HG02840 (cell line): ENCODE measurements around the gene FMN1.

Experiments
- ATAC-seq: cut with Tn5 transposase; IDR thresholded peaks from one replicate; pipeline ENCODE4 v1.9.1; 2021; ENCODE audit warnings: mild to moderate bottlenecking, moderate library complexity, moderate number of reproducible peaks; ENCODE audit not compliant: unreplicated experiment, low FRiP score

The FMN1 gene

GRCh38 chr15:33200444-33200843, 5.9 kb upstream of the FMN1 start:
- ATAC-seq: no peak

GRCh38 chr15:33198541-33198940, 4.0 kb upstream of the FMN1 start:
- no peak for ATAC-seq

DNA sequence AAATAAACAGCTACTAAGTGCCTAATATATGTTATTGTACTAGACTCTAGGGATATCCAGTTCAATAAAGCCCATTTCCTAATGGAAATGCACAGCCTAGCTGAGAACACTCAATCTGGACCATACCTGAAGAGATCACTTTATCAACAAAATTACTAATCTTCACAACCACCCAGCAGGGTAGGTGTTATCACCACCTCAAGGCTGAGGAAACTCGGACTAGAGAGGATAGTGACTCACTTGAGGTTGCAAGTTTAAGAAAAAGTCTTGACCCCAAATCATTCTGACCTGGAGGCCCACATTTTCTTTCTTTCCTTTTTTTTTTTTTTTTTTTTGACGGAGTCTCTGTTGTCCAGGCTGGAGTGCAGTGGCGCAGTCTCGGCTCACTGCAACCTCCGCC, 3.1 kb upstream of the FMN1 start:
- ATAC-seq: no peak

GRCh38 chr15:33194237-33194636, 277 bp downstream of the FMN1 start:
- no peak for ATAC-seq

GRCh38 chr15:33191591-33191990, 2.9 kb downstream of the FMN1 start:
- no peak for ATAC-seq

- no peak for ATAC-seq
Observed at GRCh38 chr15:33190539-33190938, 4.0 kb downstream of the FMN1 start.

GRCh38 chr15:33188641-33189257, 5.8 kb downstream of the FMN1 start:
- ATAC-seq: no peak

DNA sequence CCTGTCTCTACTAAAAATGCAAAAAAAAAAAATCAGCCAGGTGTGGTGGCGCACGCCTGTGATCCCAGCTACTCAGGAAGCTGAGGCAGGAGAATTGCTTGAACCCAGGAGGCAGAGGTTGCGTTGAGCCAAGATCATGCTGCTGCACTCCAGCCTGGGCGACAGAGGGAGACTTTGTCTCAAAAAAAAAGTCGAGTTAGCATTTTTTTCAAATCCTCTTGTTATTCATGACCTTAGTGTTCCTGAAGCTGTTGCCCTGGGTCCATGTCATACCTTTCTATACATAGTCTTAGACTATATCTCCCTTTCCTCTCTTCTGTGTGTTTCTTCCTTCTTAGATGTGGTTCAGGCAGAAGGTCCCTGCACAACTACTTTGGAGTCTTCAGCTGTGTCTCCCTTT, 6.4 kb downstream of the FMN1 start:
- no peak for ATAC-seq

- no peak for ATAC-seq
Observed at GRCh38 chr15:33183334-33183733, 11.2 kb downstream of the FMN1 start.

- no peak for ATAC-seq
Observed at GRCh38 chr15:33182926-33183325, 11.6 kb downstream of the FMN1 start.

DNA sequence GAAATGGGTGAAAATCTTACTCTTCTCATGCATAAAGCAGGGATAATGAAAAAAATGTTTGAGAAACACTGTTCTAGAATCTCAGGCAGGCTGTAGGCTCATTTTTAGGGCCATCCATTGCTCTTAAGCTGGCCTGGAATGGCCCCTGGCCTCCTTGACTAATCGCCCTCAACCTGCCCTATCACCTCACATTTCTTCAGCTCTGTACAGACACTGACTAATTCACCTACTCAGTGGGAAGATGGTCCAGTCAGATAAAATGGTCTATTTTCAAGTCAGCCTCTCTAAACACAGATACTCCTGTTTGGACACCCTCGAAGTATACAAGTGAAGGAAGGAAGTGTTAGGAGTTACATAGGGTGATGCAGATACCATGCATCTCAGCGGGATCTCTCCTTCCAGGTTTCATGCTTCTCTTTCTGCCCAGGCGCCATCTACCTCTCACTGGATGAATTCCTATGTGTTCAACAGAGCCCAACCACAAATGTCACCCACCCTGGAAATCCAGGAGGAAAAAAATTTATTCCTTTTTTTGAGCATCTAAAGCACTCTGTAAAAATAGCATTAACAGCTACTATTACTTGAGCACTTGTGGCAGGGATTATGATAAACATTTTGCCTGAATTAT, 12.1 kb downstream of the FMN1 start:
- no peak for ATAC-seq

- ATAC-seq: no peak
Observed at GRCh38 chr15:33179874-33180273, 14.6 kb downstream of the FMN1 start.

DNA sequence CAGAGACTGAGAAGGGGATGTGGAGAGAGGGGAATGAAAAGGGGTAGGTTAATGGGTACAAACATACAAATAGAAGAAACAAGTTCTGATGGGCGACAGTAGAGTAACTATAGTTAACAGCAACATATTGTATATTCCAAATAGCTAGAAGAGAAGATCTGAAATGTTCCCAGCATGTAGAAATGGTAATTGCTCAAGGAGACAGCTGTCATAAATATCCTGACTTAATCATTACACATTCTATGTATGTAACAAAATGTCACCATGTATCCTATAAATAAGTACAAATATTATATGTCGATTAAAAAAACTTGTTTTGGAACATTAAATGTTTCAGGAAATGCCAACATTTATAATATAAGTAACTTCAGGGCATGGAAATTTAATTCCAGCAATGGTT, 23.3 kb downstream of the FMN1 start:
- no peak for ATAC-seq

DNA sequence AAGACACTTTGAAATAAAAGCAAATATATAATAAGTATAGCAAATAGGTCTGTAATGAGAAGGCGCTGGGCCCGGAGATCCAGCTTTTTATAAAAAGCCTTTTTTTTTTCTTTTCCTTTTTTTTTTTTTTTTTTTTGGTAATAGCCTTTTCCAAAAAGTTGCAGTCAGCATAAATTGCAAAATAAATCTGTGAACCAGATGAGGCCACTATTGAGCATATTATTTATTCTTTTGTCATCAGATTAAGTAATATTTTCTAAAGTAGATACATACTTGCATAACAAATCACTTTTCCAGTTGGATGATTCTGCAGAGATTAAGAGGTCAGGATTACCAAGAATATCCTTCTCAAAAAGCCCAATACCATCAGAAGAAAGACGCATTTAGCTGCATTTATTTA, 24.9 kb downstream of the FMN1 start:
- no peak for ATAC-seq

- ATAC-seq: no peak
Observed at GRCh38 chr15:33168444-33168843, 26.1 kb downstream of the FMN1 start.

DNA sequence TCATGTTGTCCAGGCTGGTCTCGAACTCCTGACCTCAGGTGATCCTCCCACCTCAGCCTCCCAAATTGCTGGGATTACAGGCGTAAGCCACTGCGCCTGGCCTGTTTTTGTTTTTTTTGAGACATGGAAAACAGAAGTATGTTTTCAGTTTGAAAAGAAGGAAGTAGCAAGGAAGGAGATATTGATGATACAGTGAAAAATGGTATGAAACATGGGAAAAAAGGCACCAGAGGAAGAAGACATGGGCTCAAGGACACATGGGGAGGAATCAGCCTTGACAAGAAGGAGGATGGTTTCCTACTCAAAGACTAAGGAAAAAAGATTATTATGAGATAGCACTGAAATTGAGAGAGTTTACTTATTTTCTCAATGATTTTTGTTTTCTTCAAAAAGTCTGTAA, 30.7 kb downstream of the FMN1 start:
- ATAC-seq: no peak

GRCh38 chr15:33161209-33161608, 33.3 kb downstream of the FMN1 start:
- no peak for ATAC-seq

DNA sequence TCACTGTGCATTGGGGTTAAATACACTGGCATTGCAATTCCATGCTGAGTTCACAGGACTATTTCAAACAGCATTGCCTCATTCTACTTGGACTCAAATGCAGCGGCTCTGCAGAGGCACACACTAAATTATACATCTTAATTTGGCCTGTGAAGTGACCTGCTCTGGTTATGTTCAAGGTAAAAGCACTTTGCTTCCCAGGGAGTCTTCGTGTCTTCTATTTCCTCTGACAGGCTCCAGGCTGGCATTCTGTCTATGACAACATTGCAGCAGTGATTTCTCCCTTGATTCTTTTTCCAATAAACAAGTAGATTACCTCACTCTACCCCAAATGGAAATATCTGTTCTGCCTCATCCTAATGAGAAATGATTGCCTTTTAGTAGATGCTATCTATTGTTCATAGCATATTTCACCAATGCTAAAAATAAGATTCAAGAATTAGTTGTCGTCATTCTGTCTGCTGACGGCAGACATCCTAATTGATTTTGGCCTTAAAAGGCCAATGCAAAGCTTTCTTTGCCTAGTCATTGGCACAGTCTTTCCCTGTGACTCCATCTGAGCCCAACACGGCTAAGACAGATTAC, 33.8 kb downstream of the FMN1 start:
- ATAC-seq: no peak

- ATAC-seq: no peak
Observed at GRCh38 chr15:33159726-33160453, 34.6 kb downstream of the FMN1 start.

DNA sequence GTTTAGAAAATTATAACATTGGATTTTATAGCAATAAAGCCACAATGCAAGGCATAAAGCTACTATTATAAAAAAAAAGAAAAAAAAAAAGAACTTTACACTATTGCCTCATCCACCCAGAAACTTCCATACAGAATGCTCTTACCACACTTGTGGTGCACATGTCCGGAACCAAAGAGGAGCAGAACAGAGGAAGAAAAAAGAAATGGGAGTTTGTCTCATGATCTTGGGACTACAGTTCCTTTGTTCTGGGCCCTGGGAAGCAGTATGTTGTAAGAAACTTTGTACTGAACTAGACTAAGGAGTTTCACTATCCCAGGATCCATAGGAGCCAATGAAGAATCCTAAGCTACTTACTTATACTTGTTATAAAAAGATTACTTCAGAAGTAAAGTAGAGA, 36.1 kb downstream of the FMN1 start:
- no peak for ATAC-seq

DNA sequence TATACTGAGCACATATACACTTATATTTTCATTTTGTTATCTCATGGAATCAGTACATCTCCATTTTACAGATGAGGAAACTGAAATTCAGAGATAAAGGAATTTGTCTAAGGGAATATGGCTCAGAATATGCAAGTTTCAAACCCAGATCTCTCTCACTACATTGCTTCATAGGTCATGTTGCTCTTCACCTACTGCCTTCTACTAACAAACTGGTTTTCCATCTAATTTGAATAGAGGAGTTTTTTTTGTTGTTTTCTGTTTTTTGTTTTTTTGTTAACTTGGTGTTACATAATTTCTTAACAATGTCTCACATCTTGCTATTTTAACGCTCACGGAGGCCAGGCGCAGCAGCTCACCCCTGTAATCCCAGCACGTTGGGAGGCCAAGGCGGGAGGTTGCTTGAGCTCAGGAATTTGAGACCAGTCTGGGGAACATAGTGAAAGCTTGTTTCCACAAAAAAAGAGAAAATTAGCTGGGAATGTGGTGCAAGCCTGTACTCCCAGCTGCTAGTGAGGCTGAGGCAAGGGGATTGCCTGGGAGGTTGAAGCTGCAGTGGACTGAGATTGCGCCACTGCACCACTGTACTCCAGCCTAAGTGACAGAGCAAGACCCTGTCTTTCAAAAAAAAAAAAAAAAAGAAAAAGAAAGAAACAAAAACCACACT, 37.0 kb downstream of the FMN1 start:
- no peak for ATAC-seq
